Subcutaneous adipose tissue (tissue), 4 donors: ENCODE measurements around the gene HGF. TPM values are rescaled to one million over a fixed set of nuclear protein-coding genes. Genes with fewer than 3 reads are reported as not detected.

Experiments used
- total RNA-seq, 4 donors: library from RNA; depleted of rRNA; stranded (reverse); fragments of >200 nt; gene quantifications; one replicate each; pipeline ENCODE4 v1.1.0, GENCODE V29; 2016
- TF ChIP-seq, protein P1 (sequence below): fragments of 450-650 bp; IDR thresholded peaks from one replicate; pipeline ENCODE4 v1.5.1; 2016; ENCODE audit warnings: low read depth, mild to moderate bottlenecking, control low read depth, antibody characterized with exemption, moderate library complexity

The HGF gene
- total RNA-seq, 4 donors from 2014 or later, result 2.1 to 20.6 (median 7.9) TPM

DNA sequence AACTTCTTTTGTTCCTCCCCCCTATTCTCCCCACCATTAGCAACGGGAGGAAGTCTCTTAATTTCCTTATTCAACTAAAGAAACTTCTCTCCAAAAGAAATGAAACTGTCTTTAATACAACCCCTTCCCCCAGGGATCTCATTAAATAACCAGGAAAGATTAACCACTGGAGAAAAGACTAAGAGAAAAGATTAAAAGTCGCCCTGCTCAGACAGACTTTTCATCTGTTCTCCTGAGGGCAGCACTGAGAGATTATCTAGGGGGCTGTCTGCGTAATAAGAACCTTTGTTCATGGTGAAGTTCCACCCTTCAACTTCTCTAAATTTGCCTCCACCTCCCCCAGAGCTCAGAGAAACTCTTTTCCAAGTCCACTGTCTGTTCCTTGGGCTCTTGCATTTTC lies 105.5 kb downstream of the HGF start:
- TF ChIP-seq, protein P1, sequence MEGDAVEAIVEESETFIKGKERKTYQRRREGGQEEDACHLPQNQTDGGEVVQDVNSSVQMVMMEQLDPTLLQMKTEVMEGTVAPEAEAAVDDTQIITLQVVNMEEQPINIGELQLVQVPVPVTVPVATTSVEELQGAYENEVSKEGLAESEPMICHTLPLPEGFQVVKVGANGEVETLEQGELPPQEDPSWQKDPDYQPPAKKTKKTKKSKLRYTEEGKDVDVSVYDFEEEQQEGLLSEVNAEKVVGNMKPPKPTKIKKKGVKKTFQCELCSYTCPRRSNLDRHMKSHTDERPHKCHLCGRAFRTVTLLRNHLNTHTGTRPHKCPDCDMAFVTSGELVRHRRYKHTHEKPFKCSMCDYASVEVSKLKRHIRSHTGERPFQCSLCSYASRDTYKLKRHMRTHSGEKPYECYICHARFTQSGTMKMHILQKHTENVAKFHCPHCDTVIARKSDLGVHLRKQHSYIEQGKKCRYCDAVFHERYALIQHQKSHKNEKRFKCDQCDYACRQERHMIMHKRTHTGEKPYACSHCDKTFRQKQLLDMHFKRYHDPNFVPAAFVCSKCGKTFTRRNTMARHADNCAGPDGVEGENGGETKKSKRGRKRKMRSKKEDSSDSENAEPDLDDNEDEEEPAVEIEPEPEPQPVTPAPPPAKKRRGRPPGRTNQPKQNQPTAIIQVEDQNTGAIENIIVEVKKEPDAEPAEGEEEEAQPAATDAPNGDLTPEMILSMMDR, result no peak

GRCh38 chr7:81662531-81662930 lies 107.3 kb downstream of the HGF start:
- TF ChIP-seq, protein P1, result no peak

- TF ChIP-seq, protein P1, result no peak
These were observed 110.0 kb downstream of the HGF start for GRCh38 chr7:81659697-81660395.

- TF ChIP-seq, protein P1, result no peak
These were observed 112.3 kb downstream of the HGF start for GRCh38 chr7:81657551-81657950.

DNA sequence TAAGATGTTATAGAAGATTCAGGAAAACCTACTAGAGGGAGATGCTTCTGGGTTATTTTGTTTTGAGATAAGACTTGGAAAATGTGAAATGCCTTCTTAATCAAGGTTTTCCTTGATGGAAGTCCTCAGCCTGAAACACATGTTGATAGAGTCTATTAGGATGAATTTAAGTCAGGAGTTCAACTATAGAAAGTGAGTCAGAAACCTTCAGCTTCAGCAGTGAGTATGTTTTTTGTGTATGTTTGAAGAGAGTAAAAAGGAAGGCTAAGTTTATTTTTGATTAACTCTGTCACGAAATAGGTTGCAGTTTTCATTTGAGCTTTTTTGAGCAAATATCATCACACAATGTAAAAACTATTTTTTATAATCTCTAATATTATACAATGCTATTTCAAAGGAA lies 114.6 kb downstream of the HGF start:
- TF ChIP-seq, protein P1, result no peak

DNA sequence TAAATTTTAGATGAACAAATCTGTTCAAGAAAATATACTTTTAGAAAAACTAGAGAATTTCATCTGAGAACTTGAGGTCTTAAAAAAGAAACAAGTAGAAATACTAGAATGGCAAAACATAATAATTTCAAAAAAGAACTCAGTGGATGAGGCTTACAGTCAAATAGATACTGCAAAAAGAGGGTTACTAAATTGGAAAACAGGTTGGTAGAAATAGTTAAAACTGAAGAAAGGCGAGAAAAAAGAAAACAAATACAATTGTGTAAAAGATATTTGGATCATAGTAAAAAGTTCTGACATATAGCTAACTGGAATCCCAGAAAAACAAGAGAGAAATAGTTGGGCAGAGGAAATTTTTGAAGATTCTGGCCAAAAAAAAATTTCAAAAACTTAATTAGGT lies 117.6 kb downstream of the HGF start:
- TF ChIP-seq, protein P1, result no peak
